NK-92 (cell line): ENCODE data around the gene RPS15A.
"Not testable (repeated sequence)": the region's sequence is repeated elsewhere in the genome, so short reads cannot be mapped to it uniquely, and the experiment has no call there.

Experiments used
- DNase-seq: peaks from one replicate; lab custom pipeline; 2025; ENCODE audit not compliant: unreplicated experiment; lab: John Stamatoyannopoulos, UW

RPS15A gene

DNA sequence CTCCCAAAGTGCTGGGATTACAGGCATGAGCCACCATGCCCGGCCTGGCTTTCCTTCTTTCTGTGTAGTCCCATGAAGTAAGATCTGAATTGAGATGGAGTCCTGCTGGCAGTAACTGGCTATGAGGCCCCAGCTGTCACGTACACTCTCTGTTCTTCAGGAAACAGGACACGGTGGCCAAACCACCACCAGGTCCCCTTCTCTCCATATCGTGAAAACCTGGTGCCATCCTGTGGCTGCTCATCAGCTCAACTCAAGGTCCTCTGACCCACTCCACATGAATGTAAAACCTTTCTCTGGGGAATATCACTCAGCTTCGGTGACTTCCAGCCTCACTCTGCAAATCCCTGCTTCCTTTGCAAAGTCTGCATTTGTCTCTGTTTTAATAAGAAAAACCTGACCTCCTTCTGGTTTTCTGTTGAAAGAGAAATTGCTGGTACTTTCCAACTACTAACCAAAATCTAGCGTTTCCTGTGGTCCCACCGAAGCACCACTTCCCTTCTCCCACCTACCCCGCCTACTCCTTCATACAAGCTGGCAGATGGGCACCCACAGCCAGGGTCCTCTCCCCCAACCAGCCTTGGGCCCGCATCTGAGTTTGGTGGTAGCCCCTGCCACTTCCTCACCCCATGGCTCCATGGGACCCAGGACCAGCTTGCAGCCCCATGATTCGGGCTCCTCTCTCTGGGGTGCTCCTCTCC, 32.0 kb downstream of the RPS15A start:
- not testable (repeated sequence) for DNase-seq

DNA sequence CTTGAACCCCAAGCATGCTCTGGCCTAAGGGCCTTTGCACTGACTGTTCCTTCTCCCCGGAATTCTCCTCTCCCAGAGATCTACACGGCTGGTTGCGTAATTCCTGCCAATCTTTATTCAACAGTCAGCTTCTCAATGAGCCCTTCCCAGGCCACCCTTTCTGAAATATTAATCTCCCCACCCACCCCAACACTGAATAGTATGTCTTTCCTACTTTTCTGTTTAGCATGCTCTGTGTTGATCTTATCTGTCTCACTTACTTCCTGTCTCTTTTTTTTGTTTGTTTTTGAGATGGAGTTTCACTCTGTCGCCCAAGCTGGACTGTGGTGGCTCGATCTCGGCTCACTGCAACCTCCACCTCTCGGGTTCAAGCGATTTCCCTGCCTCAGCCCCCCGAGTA, 33.5 kb downstream of the RPS15A start:
- DNase-seq: not testable (repeated sequence)

DNA sequence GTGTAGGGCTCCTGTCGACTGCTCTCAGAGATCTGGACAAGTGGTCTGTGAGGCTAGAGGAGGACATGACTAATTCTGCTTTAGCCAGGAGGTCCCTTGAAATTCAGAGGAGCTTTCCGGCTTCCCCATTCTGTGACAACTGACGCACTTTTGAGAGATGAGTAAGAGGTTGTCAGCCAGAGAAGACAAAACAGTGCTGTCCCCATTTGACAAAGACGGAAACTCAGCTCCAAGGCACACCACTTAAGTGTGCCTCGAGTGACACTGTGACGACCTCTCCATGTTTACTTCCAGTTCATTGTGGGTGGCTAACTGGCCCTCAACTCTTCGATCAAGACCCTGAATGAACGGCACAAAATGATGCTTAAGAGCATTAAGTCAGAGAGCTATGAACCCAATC, 47.3 kb downstream of the RPS15A start:
- DNase-seq: not testable (repeated sequence)

- not testable (repeated sequence) for DNase-seq
Observed at GRCh38 chr16:18740027-18740426, 50.1 kb downstream of the RPS15A start.

GRCh38 chr16:18738768-18739167, 51.4 kb downstream of the RPS15A start:
- DNase-seq: not testable (repeated sequence)

DNA sequence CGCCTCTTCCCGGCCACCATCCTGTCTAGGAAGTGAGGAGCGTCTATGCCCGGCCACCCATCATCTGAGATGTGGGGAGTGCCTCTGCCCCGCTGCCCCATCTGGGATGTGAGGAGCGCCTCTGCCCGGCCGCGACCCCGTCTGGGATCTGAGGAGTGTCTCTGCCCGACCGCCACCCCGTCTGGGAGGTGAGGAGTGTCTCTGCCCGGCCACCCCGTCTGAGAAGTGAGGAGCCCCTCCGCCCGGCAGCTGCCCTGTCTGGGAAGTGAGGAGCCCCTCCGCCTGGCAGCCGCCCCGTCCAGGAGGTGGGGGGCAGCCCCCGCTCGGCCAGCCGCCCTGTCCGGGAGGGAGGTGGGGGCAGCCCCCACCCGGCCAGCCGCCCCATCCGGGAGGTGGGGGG, 55.9 kb downstream of the RPS15A start:
- DNase-seq: not testable (repeated sequence)
